NCI-H2196 treated with DMSO at 0.1 percent for 48 hours (cell line): ENCODE data around the gene CXCL10.
"Not testable (repeated sequence)": the region's sequence is repeated elsewhere in the genome, so short reads cannot be mapped to it uniquely, and the experiment has no call there.

Experiments used
- DNase-seq: peaks from one replicate; lab custom pipeline; 2025; ENCODE audit not compliant: unreplicated experiment; lab: John Stamatoyannopoulos, UW

The CXCL10 gene

GRCh38 chr4:76023389-76023788 lies at the start of gene CXCL10:
TSS of gene CXCL10 (minus strand) at chr4:76023497. CDS start at chr4:76023431, 66 bp downstream.
- no peak for DNase-seq

DNA sequence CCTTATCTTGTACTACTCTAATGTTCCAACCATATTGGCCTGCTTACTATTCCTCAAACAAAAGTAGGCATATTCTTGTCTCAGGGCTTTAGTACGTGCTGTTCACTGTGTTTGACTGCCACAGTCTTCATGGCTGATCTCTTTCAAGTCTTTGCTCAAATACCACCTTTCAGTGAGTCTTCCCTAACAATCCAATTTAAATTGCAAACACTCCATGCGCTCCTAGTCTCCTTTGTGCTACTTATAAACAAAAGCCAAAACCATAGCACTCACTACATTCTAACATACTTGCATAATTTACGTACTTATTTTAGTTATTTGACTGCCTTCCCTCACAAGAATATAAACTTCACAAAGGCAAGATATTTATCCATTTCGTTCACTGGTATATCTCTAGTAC lies 49.5 kb upstream of the CXCL10 start:
- DNase-seq, result no peak

- DNase-seq, result peak; percentile 0
Measured at GRCh38 chr4:76067652-76068286, 44.5 kb upstream of the CXCL10 start.

DNA sequence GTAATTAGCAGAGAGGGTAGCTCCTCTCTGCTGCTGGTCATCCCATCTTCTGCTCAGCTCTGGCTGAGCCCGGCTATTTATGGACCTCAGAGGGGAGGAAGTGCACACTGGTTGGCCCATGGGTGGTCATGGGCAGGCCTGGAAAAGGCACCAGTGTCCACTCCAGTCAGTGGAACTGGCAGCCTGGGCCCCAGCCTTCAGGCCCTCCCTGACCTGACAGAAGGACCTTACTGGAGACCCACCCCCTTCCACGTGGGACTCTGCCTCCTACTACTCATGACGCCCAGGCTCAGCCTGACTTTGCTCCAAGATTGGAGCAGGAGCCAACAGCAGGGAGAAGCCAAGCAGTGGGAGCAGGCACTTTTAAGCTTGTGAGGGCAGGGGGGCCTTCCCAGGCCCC lies 43.2 kb upstream of the CXCL10 start:
- DNase-seq, result no peak

DNA sequence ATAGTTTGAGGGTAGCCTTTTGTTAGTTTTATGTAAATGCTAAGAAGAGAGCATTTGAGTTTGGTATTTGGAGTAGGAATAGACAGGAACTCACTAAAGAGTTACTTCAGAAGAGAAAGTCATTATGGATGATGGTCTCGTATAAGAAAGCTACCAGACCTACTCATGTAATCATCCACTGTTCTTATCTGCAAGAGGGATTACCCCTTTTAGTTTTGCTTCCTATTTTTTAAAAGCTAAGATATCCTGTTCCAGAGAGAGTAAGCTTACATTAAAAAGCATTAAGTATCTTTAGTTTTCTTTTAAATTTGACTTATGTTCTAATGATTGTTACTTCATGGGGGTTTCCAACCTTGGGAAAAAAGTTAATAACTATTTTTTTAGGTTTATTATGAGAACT lies 38.7 kb upstream of the CXCL10 start:
- no peak for DNase-seq

DNA sequence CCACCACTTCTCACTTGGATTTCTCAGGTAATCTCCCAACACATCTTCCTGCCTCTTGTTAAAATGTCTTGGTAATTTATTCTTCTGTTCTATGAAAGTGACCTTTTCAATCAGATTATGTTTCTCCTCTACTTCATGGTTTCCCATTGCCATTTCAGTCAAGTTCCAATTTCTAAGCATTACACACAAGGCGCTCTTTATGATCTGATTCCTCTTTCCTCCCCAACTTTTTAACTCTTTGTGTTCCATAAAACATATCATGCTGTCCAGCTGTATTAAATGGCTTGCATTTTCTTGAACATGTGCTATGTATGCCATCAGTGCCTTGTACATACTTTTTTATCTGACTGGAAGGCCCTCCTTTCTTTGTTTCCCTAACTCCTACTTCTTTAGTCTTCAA lies 38.1 kb upstream of the CXCL10 start:
- no peak for DNase-seq

GRCh38 chr4:76060506-76060905 lies 37.2 kb upstream of the CXCL10 start:
- DNase-seq, result no peak

- DNase-seq, result no peak
Measured at GRCh38 chr4:76059750-76060149, 36.5 kb upstream of the CXCL10 start.

DNA sequence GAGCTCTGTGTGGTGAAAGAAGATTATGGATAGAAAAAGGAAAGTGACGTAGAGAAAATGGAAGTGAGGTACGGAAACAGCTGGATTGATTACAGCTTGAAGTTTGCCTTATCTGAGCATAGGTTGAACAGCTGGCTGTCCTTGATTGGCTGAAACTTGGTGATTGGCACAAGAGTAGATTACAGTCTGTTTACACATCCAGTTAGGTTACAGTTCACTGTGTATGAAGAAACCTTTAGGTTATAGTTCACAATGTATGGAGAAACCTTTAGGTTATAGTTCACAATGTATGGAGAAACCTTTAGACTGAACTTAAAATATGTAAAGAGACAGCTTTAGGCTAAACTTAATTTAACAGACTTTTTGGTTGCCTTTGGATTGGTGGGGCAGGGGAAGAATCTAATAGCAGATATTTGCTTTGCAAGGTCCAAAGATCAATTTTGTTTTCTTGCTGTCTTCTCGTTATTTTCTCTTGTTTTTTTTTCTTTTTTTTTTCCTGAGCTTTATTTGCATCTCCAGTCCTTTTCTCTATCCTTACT lies 35.7 kb upstream of the CXCL10 start:
- DNase-seq, result no peak

- DNase-seq, result no peak
Measured at GRCh38 chr4:76058302-76058701, 35.0 kb upstream of the CXCL10 start.

DNA sequence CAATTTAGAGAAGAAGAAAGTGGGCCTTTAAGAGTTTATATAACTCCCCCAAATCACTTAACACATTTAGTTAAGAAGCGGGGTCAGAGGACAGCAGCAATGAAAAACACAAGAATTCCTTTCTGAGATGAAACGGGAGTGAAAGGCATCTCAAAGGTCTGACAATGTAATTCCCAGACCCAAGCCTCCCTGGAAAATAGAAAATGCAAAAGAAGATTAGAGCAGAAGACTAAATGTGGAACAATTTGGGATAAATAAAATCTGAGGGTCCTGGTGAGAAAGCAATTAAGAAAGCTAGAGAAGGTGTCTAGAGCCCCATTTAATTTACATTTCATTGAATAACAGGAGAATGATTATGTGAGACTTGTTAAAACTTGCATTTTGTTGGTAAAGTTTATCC lies 32.1 kb upstream of the CXCL10 start:
- no peak for DNase-seq

DNA sequence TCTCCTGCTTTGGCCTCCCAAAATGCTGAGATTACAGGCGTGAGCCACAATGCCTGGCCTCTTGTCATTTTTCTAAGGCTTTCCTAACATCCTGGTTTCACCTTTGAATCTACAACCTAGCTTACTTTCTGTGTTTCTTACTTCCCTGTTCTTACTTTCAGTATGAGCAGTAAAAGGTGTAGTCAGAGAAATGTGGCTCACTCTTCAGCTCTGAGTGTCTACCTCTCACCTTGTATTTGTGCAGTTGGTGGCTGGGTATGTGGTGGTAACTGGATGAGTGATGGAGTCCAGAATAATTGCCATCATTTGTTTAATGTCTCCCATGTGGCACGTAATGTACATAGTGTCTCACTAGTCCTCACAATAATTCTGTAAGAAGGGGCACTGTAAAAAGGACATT lies 31.7 kb upstream of the CXCL10 start:
- DNase-seq, result no peak

DNA sequence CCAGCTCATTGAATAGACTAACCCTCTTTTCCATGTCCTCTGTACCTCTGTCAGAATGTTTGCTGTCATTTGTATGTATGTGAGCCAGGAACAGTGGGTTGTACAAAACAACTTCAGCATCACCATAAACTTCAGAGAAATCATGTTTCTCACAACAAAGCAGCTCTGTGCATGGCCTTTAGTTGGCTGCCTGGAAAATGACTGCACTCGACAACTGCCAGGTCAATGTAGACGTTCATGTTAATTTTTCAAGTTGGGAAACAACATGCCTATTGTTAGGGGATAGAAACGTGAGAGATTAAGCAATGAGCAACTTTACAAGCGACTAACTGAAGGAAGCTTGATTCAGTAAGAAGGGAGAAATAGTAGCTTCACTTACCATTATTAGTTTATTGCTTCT lies 30.4 kb upstream of the CXCL10 start:
- DNase-seq, result no peak

DNA sequence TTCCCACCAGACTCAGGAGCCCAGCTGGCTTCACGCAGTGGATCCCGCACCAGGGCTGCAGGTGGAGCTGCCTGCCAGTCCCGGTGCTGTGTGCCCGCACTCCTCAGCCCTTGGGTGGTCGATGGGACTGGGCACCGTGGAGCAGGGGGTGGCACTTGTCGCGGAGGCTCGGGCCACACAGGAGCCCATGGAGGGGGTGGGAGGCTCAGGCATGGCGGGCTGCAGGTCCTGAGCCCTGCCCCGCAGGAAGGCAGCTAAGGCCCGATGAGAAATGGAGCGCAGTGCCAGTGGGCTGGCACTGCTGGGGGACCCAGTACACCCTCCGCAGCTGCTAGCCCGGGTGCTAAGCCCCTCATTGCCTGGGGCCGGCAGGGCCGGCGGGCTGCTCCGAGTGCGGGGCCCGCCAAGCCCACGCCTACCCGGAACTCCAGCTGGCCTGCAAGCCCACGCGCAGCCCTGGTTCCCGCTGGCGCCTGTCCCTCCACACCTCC lies 27.3 kb upstream of the CXCL10 start:
- not testable (repeated sequence) for DNase-seq

GRCh38 chr4:76049860-76050416 lies 26.6 kb upstream of the CXCL10 start:
- not testable (repeated sequence) for DNase-seq

- DNase-seq, result not testable (repeated sequence)
Measured at GRCh38 chr4:76044686-76045085, 21.4 kb upstream of the CXCL10 start.

DNA sequence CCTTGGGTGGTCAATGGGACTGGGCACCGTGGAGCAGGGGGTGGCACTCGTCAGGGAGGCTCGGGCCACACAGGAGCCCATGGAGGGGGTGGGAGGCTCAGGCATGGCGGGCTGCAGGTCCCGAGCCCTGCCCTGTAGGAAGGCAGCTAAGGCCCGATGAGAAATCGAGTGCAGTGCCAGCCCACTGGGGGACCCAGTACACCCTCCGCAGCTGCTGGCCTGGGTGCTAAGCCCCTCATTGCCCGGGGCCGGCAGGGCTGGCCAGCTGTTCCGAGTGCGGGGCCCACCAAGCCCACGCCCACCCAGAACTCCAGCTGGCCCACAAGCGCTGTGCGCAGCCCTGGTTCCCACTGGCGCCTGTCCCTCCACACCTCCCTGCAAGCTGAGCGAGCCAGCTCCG lies 20.0 kb upstream of the CXCL10 start:
- DNase-seq, result not testable (repeated sequence)

GRCh38 chr4:76042241-76042998 lies 19.1 kb upstream of the CXCL10 start:
- DNase-seq, result not testable (repeated sequence)

- no peak for DNase-seq
Measured at GRCh38 chr4:76036855-76037254, 13.6 kb upstream of the CXCL10 start.

DNA sequence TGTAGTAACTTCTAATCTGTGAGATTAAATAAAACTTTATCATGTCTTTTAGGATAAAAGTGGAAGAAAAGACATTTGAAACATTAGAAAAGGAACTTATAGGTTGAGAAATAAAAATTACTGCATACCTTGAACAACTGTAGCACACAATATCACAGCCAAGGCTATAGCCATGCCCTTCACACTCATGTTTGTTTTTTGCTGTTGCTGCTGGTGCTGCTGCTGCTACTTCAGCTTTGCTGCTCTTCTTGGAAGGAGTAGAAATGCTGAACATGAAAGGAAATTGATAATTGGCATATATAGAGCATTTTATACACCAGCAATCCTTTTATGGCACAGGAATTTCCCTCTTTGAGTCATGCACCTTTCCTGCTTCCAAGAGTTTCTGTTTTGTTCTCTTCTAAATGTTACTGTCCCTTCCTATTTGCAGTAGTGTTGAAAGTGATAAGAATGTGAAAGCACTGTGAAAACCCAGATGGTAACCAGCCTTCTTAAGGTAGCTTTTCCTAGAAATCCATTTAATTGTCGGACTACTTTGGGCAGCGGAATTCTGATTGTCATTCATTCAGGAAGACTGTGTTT lies 12.6 kb upstream of the CXCL10 start, which contains the start of gene CXCL11:
Gene CXCL11, minus strand, starts transcription at position 272 of the 582 bp plus-strand sequence. Its CDS starts 83 bp downstream, at position 189.
- no peak for DNase-seq

GRCh38 chr4:76035141-76035540 lies 11.8 kb upstream of the CXCL10 start:
- no peak for DNase-seq
